Neural cell (in vitro differentiated cells): ENCODE data around the gene COPG1.

ENCODE experiments used
- CTCF ChIP-seq: fragments of 450-650 bp; IDR thresholded peaks from 2 replicates; pipeline ENCODE4 v1.5.1; 2014; ENCODE audit warnings: antibody characterized with exemption, mild to moderate bottlenecking, moderate library complexity; ENCODE audit not compliant: poor library complexity, severe bottlenecking
- EP300 ChIP-seq: fragments of 450-650 bp; conservative IDR thresholded peaks from 2 replicates; pipeline ENCODE4 v1.6.1; 2014; ENCODE audit warnings: antibody characterized with exemption, mild to moderate bottlenecking, moderate library complexity; ENCODE audit not compliant: poor library complexity, severe bottlenecking
- EZH2 ChIP-seq: fragments of 200-600, 300-800 bp; shearing (Covaris generic), sonication (generic); IDR thresholded peaks from 2 replicates; pipeline ENCODE4 v1.6.1; 2014; ENCODE audit warnings: antibody characterized with exemption, low read length, borderline replicate concordance, mild to moderate bottlenecking; ENCODE audit not compliant: insufficient read depth, poor library complexity, severe bottlenecking
- MXI1 ChIP-seq: fragments of 450-650 bp; conservative IDR thresholded peaks from 2 replicates; pipeline ENCODE4 v1.6.1; 2014; ENCODE audit warnings: antibody characterized with exemption, mild to moderate bottlenecking; ENCODE audit not compliant: poor library complexity, severe bottlenecking
- POLR2AphosphoS5 ChIP-seq: IDR thresholded peaks from 2 replicates; pipeline ENCODE4 v1.6.1; 2012
- REST ChIP-seq: IDR thresholded peaks from 2 replicates; pipeline ENCODE4 v1.6.1; 2012; ENCODE audit warnings: borderline replicate concordance

GRCh38 chr3:129234441-129234840, 15.0 kb upstream of the COPG1 start:
- TF ChIP-seq CTCF (no peak), EZH2 (no peak), EP300 (no peak), POLR2AphosphoS5 (no peak), MXI1 (no peak), REST (no peak)
